Bronchial epithelial cell (primary cell): ENCODE results near the gene PKMYT1. TPM values are rescaled to one million over a fixed set of nuclear protein-coding genes. Genes with fewer than 3 reads are reported as not detected.
A peak's percentile ranks its signal among the peaks of the same experiment; 100 is the strongest.

ENCODE experiments used
- DNase-seq: peaks from one replicate; pipeline ENCODE4 v3.0.0-alpha.2; 2010; ENCODE audit warnings: low read depth
- FAIRE-seq: peaks from 2 replicates; lab custom pipeline; 2011; peaks lifted over from hg19 to GRCh38; lab: Jason Lieb, UNC
- H3K27me3 ChIP-seq: 2 replicates; pipeline ENCODE4 v1.5.1; 2011; ENCODE audit warnings: low read length; ENCODE audit not compliant: control insufficient read depth, insufficient read depth
- H3K36me3 ChIP-seq: 2 replicates; pipeline ENCODE4 v1.5.1; 2011; ENCODE audit warnings: low read length; ENCODE audit not compliant: control insufficient read depth, insufficient read depth
- H3K4me3 ChIP-seq: 2 replicates; pipeline ENCODE4 v1.5.1; 2011; ENCODE audit warnings: mild to moderate bottlenecking, low read depth, low read length, control low read depth
- total RNA-seq: library from RNA; depleted of rRNA; stranded (reverse); fragments of >200 nt; gene quantifications from 2 replicates; pipeline ENCODE4 v1.2.1, GENCODE V29; 2014
- TF ChIP-seq, protein P1 (sequence below): IDR thresholded peaks from 2 replicates; pipeline ENCODE4 v1.5.1; 2011; ENCODE audit warnings: mild to moderate bottlenecking, moderate library complexity, low read length, control low read depth, inconsistent platforms; ENCODE audit not compliant: insufficient read depth, severe bottlenecking

The PKMYT1 gene
- total RNA-seq, 1 donor from 2014 or later = 0.26 TPM

DNA sequence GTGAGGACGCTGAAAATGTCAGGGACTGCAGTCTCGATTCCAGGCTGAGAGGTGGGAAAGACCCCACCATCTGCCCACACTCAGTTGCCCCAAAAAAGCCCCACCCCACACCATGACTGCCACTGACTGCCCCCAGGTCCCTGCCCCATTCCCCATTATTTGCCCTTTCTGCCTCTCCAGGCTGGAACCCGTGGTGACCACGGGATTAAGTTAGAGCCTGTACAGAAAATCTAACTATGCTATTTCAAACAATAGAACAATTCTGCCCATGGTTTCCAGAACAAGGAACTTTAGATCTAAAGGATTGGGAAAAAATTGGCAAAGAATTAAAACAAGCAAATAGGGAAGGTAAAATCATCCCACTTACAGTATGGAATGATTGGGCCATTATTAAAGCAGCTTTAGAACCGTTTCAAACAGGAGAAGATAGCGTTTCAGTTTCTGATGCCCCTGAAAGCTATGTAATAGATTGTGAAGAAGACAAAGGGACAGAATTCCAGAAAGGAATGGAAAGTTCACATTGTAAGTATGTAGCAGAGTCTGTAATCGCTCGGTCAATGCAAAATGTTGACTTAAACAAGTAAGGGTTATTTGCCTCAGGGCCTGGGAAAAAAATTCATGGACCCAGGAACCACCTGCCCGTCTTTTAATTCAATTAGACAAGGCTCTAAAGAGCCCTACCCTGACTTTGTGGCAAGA lies 54.1 kb downstream of the PKMYT1 start:
- Histone ChIP-seq H3K36me3 (peaks cover 22% of the 10 kb centered on the region), H3K27me3 (no peaks in the 10 kb centered on the region), H3K4me3 (no peak overlapping the region)
- FAIRE-seq = no peak
- DNase-seq = no peak
- TF ChIP-seq, protein P1, sequence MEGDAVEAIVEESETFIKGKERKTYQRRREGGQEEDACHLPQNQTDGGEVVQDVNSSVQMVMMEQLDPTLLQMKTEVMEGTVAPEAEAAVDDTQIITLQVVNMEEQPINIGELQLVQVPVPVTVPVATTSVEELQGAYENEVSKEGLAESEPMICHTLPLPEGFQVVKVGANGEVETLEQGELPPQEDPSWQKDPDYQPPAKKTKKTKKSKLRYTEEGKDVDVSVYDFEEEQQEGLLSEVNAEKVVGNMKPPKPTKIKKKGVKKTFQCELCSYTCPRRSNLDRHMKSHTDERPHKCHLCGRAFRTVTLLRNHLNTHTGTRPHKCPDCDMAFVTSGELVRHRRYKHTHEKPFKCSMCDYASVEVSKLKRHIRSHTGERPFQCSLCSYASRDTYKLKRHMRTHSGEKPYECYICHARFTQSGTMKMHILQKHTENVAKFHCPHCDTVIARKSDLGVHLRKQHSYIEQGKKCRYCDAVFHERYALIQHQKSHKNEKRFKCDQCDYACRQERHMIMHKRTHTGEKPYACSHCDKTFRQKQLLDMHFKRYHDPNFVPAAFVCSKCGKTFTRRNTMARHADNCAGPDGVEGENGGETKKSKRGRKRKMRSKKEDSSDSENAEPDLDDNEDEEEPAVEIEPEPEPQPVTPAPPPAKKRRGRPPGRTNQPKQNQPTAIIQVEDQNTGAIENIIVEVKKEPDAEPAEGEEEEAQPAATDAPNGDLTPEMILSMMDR = no peak

DNA sequence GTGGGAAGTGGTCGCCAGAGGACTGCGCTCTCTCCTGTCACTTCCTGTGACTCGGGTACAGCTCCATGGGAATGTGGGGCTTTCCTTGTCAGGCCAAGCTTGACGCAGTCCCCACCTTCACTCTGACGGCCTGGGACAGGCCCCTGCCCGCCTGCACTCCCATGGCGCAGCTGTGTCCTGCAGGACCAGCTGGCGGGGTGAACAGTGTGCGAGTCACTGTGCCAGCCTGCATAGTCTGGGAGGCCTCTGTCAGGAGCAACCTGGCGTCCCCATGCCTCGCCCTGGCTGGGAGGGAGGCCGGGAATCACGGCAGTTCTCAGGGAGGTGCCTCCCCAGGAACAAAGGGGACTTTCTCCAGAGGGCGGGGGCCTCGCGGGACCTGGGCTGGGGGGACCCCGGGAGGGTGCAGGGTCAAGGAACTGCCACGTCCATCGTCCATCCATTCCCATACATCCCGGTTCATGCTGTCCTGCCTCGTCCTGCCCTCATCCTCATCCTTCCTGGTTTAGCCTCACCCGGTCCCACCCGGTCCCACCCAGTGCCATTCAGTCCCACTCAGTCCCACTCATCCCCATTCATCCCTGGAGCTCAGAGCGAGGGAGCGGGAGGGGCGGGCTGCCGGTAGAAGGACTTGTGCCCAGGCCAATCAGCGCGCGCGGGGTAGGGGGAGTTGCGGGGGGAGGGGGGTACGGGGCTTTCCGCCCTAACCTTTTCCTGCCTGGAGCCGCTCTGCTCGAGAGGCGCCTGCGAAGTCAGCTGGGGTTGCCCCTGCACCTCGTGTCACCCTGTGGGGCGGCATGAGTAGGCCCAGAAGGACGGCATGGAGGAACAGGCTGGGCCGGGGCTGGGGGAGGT lies 55.1 kb downstream of the PKMYT1 start:
- peak; percentile 80 for DNase-seq
- FAIRE-seq = no peak
- no peak overlapping the region for H3K4me3 ChIP-seq

DNA sequence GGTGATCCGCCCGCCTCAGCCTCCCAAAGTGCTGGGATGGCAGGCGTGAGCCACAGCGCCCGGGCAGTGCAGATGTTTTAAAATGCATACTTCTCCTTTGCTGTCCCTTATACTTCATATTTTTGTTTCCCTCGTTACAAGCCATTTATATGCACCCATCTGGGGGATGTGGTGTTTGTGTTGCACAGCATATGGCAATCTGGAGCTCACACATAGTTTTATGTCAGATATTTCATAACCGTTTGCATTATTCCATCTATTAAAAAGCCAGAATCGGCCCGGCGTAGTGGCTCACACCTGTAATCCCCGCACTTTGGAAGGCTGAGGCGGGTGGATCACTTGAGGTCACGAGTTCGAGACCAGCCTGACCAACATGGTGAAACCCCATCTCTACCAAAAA lies 56.8 kb downstream of the PKMYT1 start:
- no peak for FAIRE-seq

More for the DNA sequence above, 55.1 kb downstream of the PKMYT1 start:
- Histone ChIP-seq H3K27me3 (no peaks in the 10 kb centered on the region), H3K36me3 (peaks cover 18% of the 10 kb centered on the region)
- TF ChIP-seq, protein P1 = no peak

More for the DNA sequence above, 56.8 kb downstream of the PKMYT1 start:
- TF ChIP-seq, protein P1 = no peak
- peaks cover 8% of the 10 kb centered on the region for H3K36me3 ChIP-seq
- DNase-seq = no peak
- H3K27me3 ChIP-seq = no peaks in the 10 kb centered on the region
- no peak overlapping the region for H3K4me3 ChIP-seq

Other genes starting within 250 kb of the PKMYT1 start
- gene SRRM2, start 227.8 kb downstream of the PKMYT1 start, total RNA-seq = 30.5 and 41.5 TPM in 2 replicates
- gene ELOB, start 203.2 kb downstream of the PKMYT1 start, total RNA-seq = 468 and 946 TPM in 2 replicates
- not detected in 2 replicates for gene PRSS33, start 192.9 kb downstream of the PKMYT1 start, total RNA-seq
- not detected in 2 replicates for gene PRSS41, start 182.0 kb downstream of the PKMYT1 start, total RNA-seq
- 2.8 and 4.5 TPM in 2 replicates for gene PRSS21, start 163.2 kb downstream of the PKMYT1 start, total RNA-seq
- gene ZG16B, start 150.1 kb downstream of the PKMYT1 start, total RNA-seq = 0.53 and 0.90 TPM in 2 replicates
- gene PRSS22, start 122.3 kb downstream of the PKMYT1 start, total RNA-seq = 9.2 and 16.9 TPM in 2 replicates
- 63.7 and 76.0 TPM in 2 replicates for gene FLYWCH2, start 97.2 kb downstream of the PKMYT1 start, total RNA-seq
- gene FLYWCH1, start 68.5 kb downstream of the PKMYT1 start, total RNA-seq = 41.9 and 96.5 TPM in 2 replicates
- 1.1 and 1.2 TPM in 2 replicates for gene KREMEN2, start 16.2 kb downstream of the PKMYT1 start, total RNA-seq
- gene PAQR4, start 11.1 kb downstream of the PKMYT1 start, total RNA-seq = 5.3 and 5.5 TPM in 2 replicates
- under 0.01 and 0.13 TPM in 2 replicates for gene CLDN9, start 32.5 kb upstream of the PKMYT1 start, total RNA-seq
- not detected in 2 replicates for gene CLDN6, start 37.7 kb upstream of the PKMYT1 start, total RNA-seq
- 440 and 686 TPM in 2 replicates for gene TNFRSF12A, start 39.9 kb upstream of the PKMYT1 start, total RNA-seq
- gene HCFC1R1, start 43.5 kb upstream of the PKMYT1 start, total RNA-seq = 1.1 and 5.6 TPM in 2 replicates
- gene THOC6, start 43.6 kb upstream of the PKMYT1 start, total RNA-seq = 23.7 and 28.4 TPM in 2 replicates
- gene BICDL2, start 56.5 kb upstream of the PKMYT1 start, total RNA-seq = 24.5 and 56.1 TPM in 2 replicates
- under 0.01 and 0.13 TPM in 2 replicates for gene MMP25, start 66.1 kb upstream of the PKMYT1 start, total RNA-seq
- 0.53 and 2.8 TPM in 2 replicates for gene IL32, start 85.2 kb upstream of the PKMYT1 start, total RNA-seq
- gene ZSCAN10, start 118.8 kb upstream of the PKMYT1 start, total RNA-seq = not detected in 2 replicates
- 17.5 and 22.4 TPM in 2 replicates for gene ZNF205, start 132.1 kb upstream of the PKMYT1 start, total RNA-seq
- gene ZNF213, start 154.6 kb upstream of the PKMYT1 start, total RNA-seq = 7.6 and 10.6 TPM in 2 replicates
- not detected in 2 replicates for gene OR1F1, start 207.8 kb upstream of the PKMYT1 start, total RNA-seq